Activated CD4-positive, CD25-positive, alpha-beta regulatory T cell treated with anti-CD3 and anti-CD28 coated beads, Interleukin-2, amount 50 U/mL, for 24 hours (primary cell): ENCODE measurements around the gene C16orf89.
"Not testable (repeated sequence)": the region's sequence is repeated elsewhere in the genome, so short reads cannot be mapped to it uniquely, and the experiment has no call there.

ENCODE experiments used
- ATAC-seq, 2 donors: fragments of 150-1000 bp; cut with Tn5 transposase; one replicate each; pipeline ENCODE4 v1.10.0; 2021; ENCODE audit warnings: mild to moderate bottlenecking in 1 of 2, moderate library complexity in 1 of 2

Gene C16orf89

GRCh38 chr16:5065813-5066212 is at the start of gene C16orf89:
C16orf89 (minus strand) TSS chr16:5065956; CDS start chr16:5065908, 48 bp downstream.
- ATAC-seq: no peak

- not testable (repeated sequence) for ATAC-seq
Measured at GRCh38 chr16:5110933-5111332, 45.2 kb upstream of the C16orf89 start.

- ATAC-seq: no peak
Measured at GRCh38 chr16:5108505-5109158, 42.9 kb upstream of the C16orf89 start.

GRCh38 chr16:5105039-5105438 is 39.3 kb upstream of the C16orf89 start:
- not testable (repeated sequence) for ATAC-seq

GRCh38 chr16:5103296-5104032 is 37.7 kb upstream of the C16orf89 start:
- not testable (repeated sequence) for ATAC-seq

- not testable (repeated sequence) for ATAC-seq
Measured at GRCh38 chr16:5099174-5099573, 33.4 kb upstream of the C16orf89 start.

- ATAC-seq: not testable (repeated sequence)
Measured at GRCh38 chr16:5098221-5099159, 32.7 kb upstream of the C16orf89 start.

GRCh38 chr16:5097470-5098220 is 31.9 kb upstream of the C16orf89 start, which contains the start of gene EEF2KMT:
EEF2KMT (minus strand) TSS chr16:5097795; CDS start chr16:5097739, 56 bp downstream.
- ATAC-seq: peak; percentile 96 to 97

- not testable (repeated sequence) for ATAC-seq
Measured at GRCh38 chr16:5097061-5097469, 31.3 kb upstream of the C16orf89 start.

- ATAC-seq: not testable (repeated sequence)
Measured at GRCh38 chr16:5096437-5097060, 30.8 kb upstream of the C16orf89 start.

- ATAC-seq: not testable (repeated sequence)
Measured at GRCh38 chr16:5095145-5095830, 29.5 kb upstream of the C16orf89 start.

GRCh38 chr16:5093746-5094145 is 28.0 kb upstream of the C16orf89 start:
- not testable (repeated sequence) for ATAC-seq

- ATAC-seq: not testable (repeated sequence)
Measured at GRCh38 chr16:5093081-5093480, 27.3 kb upstream of the C16orf89 start.

- not testable (repeated sequence) for ATAC-seq
Measured at GRCh38 chr16:5090592-5090991, 24.8 kb upstream of the C16orf89 start.

GRCh38 chr16:5089911-5090555 is 24.3 kb upstream of the C16orf89 start:
- not testable (repeated sequence) for ATAC-seq

GRCh38 chr16:5088936-5089335 is 23.2 kb upstream of the C16orf89 start:
- not testable (repeated sequence) for ATAC-seq

GRCh38 chr16:5088086-5088790 is 22.5 kb upstream of the C16orf89 start:
- not testable (repeated sequence) for ATAC-seq

- not testable (repeated sequence) for ATAC-seq
Measured at GRCh38 chr16:5085716-5086115, 20.0 kb upstream of the C16orf89 start.

GRCh38 chr16:5084802-5085201 is 19.0 kb upstream of the C16orf89 start:
- ATAC-seq: not testable (repeated sequence)
